Body of pancreas (tissue), 4 donors: ENCODE results near the gene PER2. TPM values are rescaled to one million over a fixed set of nuclear protein-coding genes. Genes with fewer than 3 reads are reported as not detected.
A peak's percentile ranks its signal among the peaks of the same experiment; 100 is the strongest.

Experiments
- ATAC-seq: fragments of 150-250 bp; one replicate; pipeline ENCODE4 v1.9.1; 2016
- DNase-seq, 4 donors: peaks; one replicate each; pipeline ENCODE4 v3.0.0-alpha.2; 2019
- H3K27ac ChIP-seq, 4 donors: fragments of 200-600 bp; sonication (generic); 1 replicate in 3 of 4; 2 replicates in 1 of 4; pipeline versions ENCODE4 v1.5.1 to v1.6.1; 2016 to 2019; ENCODE audit warnings: mild to moderate bottlenecking in 1 of 4, mixed read lengths in 1 of 4, moderate library complexity in 1 of 4
- H3K27me3 ChIP-seq, 2 donors: fragments of 200-600 bp; sonication (generic); one replicate each; pipeline ENCODE4 v1.6.0; 2016; ENCODE audit warnings: mild to moderate bottlenecking in 1 of 2
- H3K36me3 ChIP-seq, 2 donors: fragments of 200-600 bp; sonication (generic); replicated peaks in 1 of 2; 2 replicates each; pipeline ENCODE4 v1.5.1; 2016; ENCODE audit warnings: low read depth in 2 of 2; ENCODE audit not compliant: insufficient read depth in 1 of 2
- H3K4me1 ChIP-seq: fragments of 200-600 bp; sonication (generic); one replicate; pipeline ENCODE4 v1.6.0; 2016
- H3K4me3 ChIP-seq, 2 donors: fragments of 200-600 bp; sonication (generic); 1 replicate in 1 of 2; 2 replicates in 1 of 2; pipeline ENCODE4 v1.5.1; 2016 to 2019
- H3K9me3 ChIP-seq, 3 donors: fragments of 200-600 bp; sonication (generic); 1 replicate in 2 of 3; 2 replicates in 1 of 3; pipeline ENCODE4 v1.5.1; 2016
- CTCF ChIP-seq, 7 experiments: fragments of 450-650 bp in 4 of 7; fragments of 200-600 bp in 3 of 7; sonication (generic) in 3 of 7; IDR thresholded peaks; one replicate each; pipeline ENCODE4 v1.5.1; 2016 to 2019; ENCODE audit warnings: antibody characterized with exemption in 7 of 7
- POLR2A ChIP-seq, 3 donors: fragments of 450-650 bp; IDR thresholded peaks; one replicate each; pipeline ENCODE4 v1.6.1; 2016; ENCODE audit warnings: antibody characterized with exemption in 3 of 3, mild to moderate bottlenecking in 2 of 3
- WGBS, 2 donors: methylation state at CpG; one replicate each; pipeline ENCODE4 v1.1.5; 2017; 5-methylcytosine and 5-hydroxymethylcytosine counted together
- intact Hi-C: fragments of 100-400 bp; cut with DNase I; formaldehyde crosslinking; loops from one replicate; pipeline ENCODE4 v1.15.1; 2023
- total RNA-seq, 2 donors: library from RNA; depleted of rRNA; stranded (reverse); fragments of >200 nt; gene quantifications; one replicate each; pipeline ENCODE4 v1.1.0, GENCODE V29; 2016

The PER2 gene
- total RNA-seq, 2 donors from 2014 or later, result 10.9 to 21.8 TPM

- Histone ChIP-seq H3K27me3 (no peaks in the 10 kb centered on the region), H3K4me1 (peaks cover 42% of the 10 kb centered on the region), H3K27ac (peak overlapping the region in 1 of 4 donors; percentile 49), H3K4me3 (no peak overlapping the region), H3K36me3 (no peaks in the 10 kb centered on the region), H3K9me3 (no peaks in the 10 kb centered on the region)
- peak in 1 of 4 donors; percentile 4 for DNase-seq
- intact Hi-C loops, result no loop called here
- WGBS, 2 donors, result 79 to 95% methylated on average over 11 to 18 of the region's 21 CpGs
- ATAC-seq, result no peak
- TF ChIP-seq CTCF (IDR thresholded peaks at IDR 0.05), result no peak
- no peak for TF ChIP-seq POLR2A (IDR thresholded peaks at IDR 0.05)
Observed at GRCh38 chr2:238295144-238296112, 7.0 kb upstream of the PER2 start.

- Histone ChIP-seq H3K4me3 (no peak overlapping the region), H3K4me1 (peaks cover 43% of the 10 kb centered on the region), H3K27ac (peak overlapping the region in 2 of 4 donors; percentile 19 to 49), H3K27me3 (no peaks in the 10 kb centered on the region), H3K36me3 (no peaks in the 10 kb centered on the region), H3K9me3 (no peaks in the 10 kb centered on the region)
- 45 to 49% methylated on average over 15 to 17 of the region's 17 CpGs for WGBS, 2 donors
- ATAC-seq (peak; percentile 64), DNase-seq (peak in 3 of 4 donors; percentile 45 to 69 (median 54))
- intact Hi-C loops, result no loop called here
- TF ChIP-seq POLR2A (IDR thresholded peaks at IDR 0.05) (no peak), CTCF (IDR thresholded peaks at IDR 0.05) (no peak)
Observed at GRCh38 chr2:238294393-238295143, 6.2 kb upstream of the PER2 start.

- Histone ChIP-seq H3K36me3 (no peaks in the 10 kb centered on the region), H3K9me3 (no peaks in the 10 kb centered on the region), H3K27me3 (no peaks in the 10 kb centered on the region), H3K4me1 (peaks cover 43% of the 10 kb centered on the region), H3K27ac (no peak overlapping the region), H3K4me3 (no peak overlapping the region)
- no peak for ATAC-seq
- intact Hi-C loops, result no loop called here
- TF ChIP-seq POLR2A (IDR thresholded peaks at IDR 0.05) (no peak), CTCF (IDR thresholded peaks at IDR 0.05) (no peak)
- peak in 1 of 4 donors; percentile 8 for DNase-seq
- 89 to 90% methylated on average over 7 to 9 of the region's 9 CpGs for WGBS, 2 donors
Observed at GRCh38 chr2:238294046-238294392, 5.6 kb upstream of the PER2 start.

- ATAC-seq (no peak), DNase-seq (peak in 1 of 4 donors; percentile 11)
- intact Hi-C loops, result no loop called here
- H3K27ac ChIP-seq, result peak overlapping the region in 2 of 4 donors; percentile 98 to 99
- no peaks in the 10 kb centered on the region for H3K9me3 ChIP-seq
- peaks cover 51% of the 10 kb centered on the region for H3K4me1 ChIP-seq
- H3K27me3 ChIP-seq, result no peaks in the 10 kb centered on the region
- 89 to 90% methylated on average over 4 to 8 of the region's 8 CpGs for WGBS, 2 donors
- TF ChIP-seq POLR2A (IDR thresholded peaks at IDR 0.05) (no peak), CTCF (IDR thresholded peaks at IDR 0.05) (no peak)
- H3K4me3 ChIP-seq, result no peak overlapping the region
- no peaks in the 10 kb centered on the region for H3K36me3 ChIP-seq
Observed at GRCh38 chr2:238291550-238292281, 3.3 kb upstream of the PER2 start.
